Measurements from ENCODE around the gene SLC38A2. TPM values are rescaled to one million over a fixed set of nuclear protein-coding genes. Genes with fewer than 3 reads are reported as not detected.
"Not testable (repeated sequence)": the region's sequence is repeated elsewhere in the genome, so short reads cannot be mapped to it uniquely, and the experiment has no call there.

SLC38A2 gene
- total RNA-seq, 1 donor from 2014 or later, result 161 TPM

GRCh38 chr12:46354802-46355199, 17.8 kb downstream of the SLC38A2 start:
- ATAC-seq (no peak), DNase-seq (ENCODE audit: missing footprints) (no peak)
- intact Hi-C loops (cut with DNase I), result loop anchor here (5.0 kb wide), 1 partner anchor 308 kb away; no protein-coding TSS in a partner anchor

GRCh38 chr12:46354111-46354801, 18.3 kb downstream of the SLC38A2 start:
- no peak for DNase-seq (ENCODE audit: missing footprints)
- intact Hi-C loops (cut with DNase I), result loop anchor here (5.0 kb wide), 1 partner anchor 308 kb away; no protein-coding TSS in a partner anchor
- ATAC-seq, result no peak

- ATAC-seq (no peak), DNase-seq (ENCODE audit: missing footprints) (no peak)
- intact Hi-C loops (cut with DNase I), result loop anchor here (5.0 kb wide), 1 partner anchor 310 kb away; no protein-coding TSS in a partner anchor
These were observed 20.5 kb downstream of the SLC38A2 start for GRCh38 chr12:46351886-46352650.

GRCh38 chr12:46351138-46351537, 21.4 kb downstream of the SLC38A2 start:
- no peak for ATAC-seq
- DNase-seq (ENCODE audit: missing footprints), result no peak
- intact Hi-C loops (cut with DNase I), result loop anchor here (5.0 kb wide), 1 partner anchor 311 kb away; no protein-coding TSS in a partner anchor

GRCh38 chr12:46349253-46349652, 23.3 kb downstream of the SLC38A2 start:
- DNase-seq (ENCODE audit: missing footprints), result no peak
- intact Hi-C loops (cut with DNase I), result no loop called here
- ATAC-seq, result no peak

- intact Hi-C loops (cut with DNase I), result loop anchor here (5.0 kb wide), 2 partner anchors 589 to 679 kb away; no protein-coding TSS in a partner anchor
- DNase-seq (ENCODE audit: missing footprints) (no peak), ATAC-seq (no peak)
These were observed 29.3 kb downstream of the SLC38A2 start for GRCh38 chr12:46343118-46343852.

GRCh38 chr12:46342562-46343033, 30.0 kb downstream of the SLC38A2 start:
- intact Hi-C loops (cut with DNase I), result loop anchor here (5.0 kb wide), 2 partner anchors 590 to 680 kb away; no protein-coding TSS in a partner anchor
- no peak for DNase-seq (ENCODE audit: missing footprints)
- ATAC-seq, result peak; percentile 76

GRCh38 chr12:46339051-46339450, 33.5 kb downstream of the SLC38A2 start:
- no peak for DNase-seq (ENCODE audit: missing footprints)
- ATAC-seq, result no peak
- intact Hi-C loops (cut with DNase I), result no loop called here

GRCh38 chr12:46332260-46332659, 40.3 kb downstream of the SLC38A2 start:
- DNase-seq (ENCODE audit: missing footprints) (no peak), ATAC-seq (no peak)
- intact Hi-C loops (cut with DNase I), result no loop called here

GRCh38 chr12:46325075-46325474, 47.5 kb downstream of the SLC38A2 start:
- ATAC-seq; DNase-seq (ENCODE audit: missing footprints); intact Hi-C loops (cut with DNase I): not testable (repeated sequence)

- no peak for ATAC-seq
- no peak for DNase-seq (ENCODE audit: missing footprints)
- intact Hi-C loops (cut with DNase I), result no loop called here
These were observed 51.8 kb downstream of the SLC38A2 start for GRCh38 chr12:46320731-46321130.

- ATAC-seq, result no peak
- intact Hi-C loops (cut with DNase I), result no loop called here
These were observed 54.5 kb downstream of the SLC38A2 start for GRCh38 chr12:46318037-46318436.

More at GRCh38 chr12:46318037-46318436, 54.5 kb downstream of the SLC38A2 start:
- DNase-seq (ENCODE audit: missing footprints), result no peak

Other genes with a start within 250 kb of the SLC38A2 start
- 140 TPM for gene SLC38A1, start 103.7 kb downstream of the SLC38A2 start, total RNA-seq

Data from Right ventricle myocardium inferior (tissue), 1 donor.